HepG2 (cell line): Measurements from ENCODE around the gene PRPSAP1. TPM values are rescaled to one million over a fixed set of nuclear protein-coding genes. Genes with fewer than 3 reads are reported as not detected.

Source experiments
- DZIP1 ChIP-seq: sonication (generic); formaldehyde crosslinking; IDR thresholded peaks from 2 replicates; pipeline ENCODE4 v1.5.0; 2020; ENCODE audit warnings: mild to moderate bottlenecking, missing genetic modification reagents
- EED ChIP-seq: sonication (generic); formaldehyde crosslinking; IDR thresholded peaks from 2 replicates; pipeline ENCODE4 v1.5.0; 2020; ENCODE audit warnings: mild to moderate bottlenecking, missing genetic modification reagents
- ELF4 ChIP-seq: sonication (generic); formaldehyde crosslinking; IDR thresholded peaks from 2 replicates; pipeline ENCODE4 v1.5.0; 2020; ENCODE audit warnings: missing genetic modification reagents, mild to moderate bottlenecking, moderate library complexity, borderline replicate concordance
- EZH2 ChIP-seq: conservative IDR thresholded peaks from 2 replicates; pipeline ENCODE4 v1.6.1; 2012; ENCODE audit warnings: mild to moderate bottlenecking, low read depth, low read length, moderate library complexity
- FOXK2 ChIP-seq: fragments of 450-650 bp; IDR thresholded peaks from 2 replicates; pipeline ENCODE4 v1.6.1; 2016
- KDM6A ChIP-seq: IDR thresholded peaks from 2 replicates; pipeline ENCODE4 v1.6.1; 2016; ENCODE audit warnings: low read depth
- PRMT3 ChIP-seq: sonication (generic); formaldehyde crosslinking; IDR thresholded peaks from 2 replicates; pipeline ENCODE4 v1.8.1; 2022; ENCODE audit warnings: low read depth, mild to moderate bottlenecking, moderate library complexity, missing genetic modification reagents, borderline replicate concordance
- REXO4 ChIP-seq: sonication (generic); formaldehyde crosslinking; IDR thresholded peaks from 2 replicates; pipeline ENCODE4 v1.8.0; 2022; ENCODE audit warnings: missing genetic modification reagents, mild to moderate bottlenecking, borderline replicate concordance
- SALL2 ChIP-seq: sonication (generic); formaldehyde crosslinking; IDR thresholded peaks from 2 replicates; pipeline ENCODE4 v1.8.1; 2023; ENCODE audit warnings: mild to moderate bottlenecking, missing genetic modification reagents, inconsistent platforms
- TFDP1 ChIP-seq: IDR thresholded peaks from 2 replicates; pipeline ENCODE4 v1.6.1; 2016; ENCODE audit warnings: missing compliant biosample characterization, missing genetic modification reagents, borderline replicate concordance
- TSC22D2 ChIP-seq: sonication (generic); formaldehyde crosslinking; IDR thresholded peaks from 2 replicates; pipeline ENCODE4 v1.5.1; 2020; ENCODE audit warnings: missing genetic modification reagents, mild to moderate bottlenecking, borderline replicate concordance
- ZBTB44 ChIP-seq: sonication (generic); formaldehyde crosslinking; IDR thresholded peaks from 2 replicates; pipeline ENCODE4 v1.4.0; 2020; ENCODE audit warnings: missing genetic modification reagents
- ZKSCAN5 ChIP-seq: sonication (generic); formaldehyde crosslinking; IDR thresholded peaks from 2 replicates; pipeline ENCODE4 v1.5.1; 2020; ENCODE audit warnings: mild to moderate bottlenecking, missing genetic modification reagents
- ZNF792 ChIP-seq: IDR thresholded peaks from 2 replicates; pipeline ENCODE4 v1.6.1; 2016
- ZSCAN25 ChIP-seq: sonication (generic); formaldehyde crosslinking; IDR thresholded peaks from 2 replicates; pipeline ENCODE4 v1.8.0; 2022; ENCODE audit warnings: mild to moderate bottlenecking, missing genetic modification reagents
- ZUFSP ChIP-seq: sonication (generic); formaldehyde crosslinking; IDR thresholded peaks from 2 replicates; pipeline ENCODE4 v1.9.0; 2021; ENCODE audit warnings: missing genetic modification reagents, mild to moderate bottlenecking, borderline replicate concordance
- polyA plus RNA-seq, 8 experiments: library from polyadenylated mRNA; depleted of rRNA in 3 of 8; stranded (reverse) in 7 of 8; unstranded in 1 of 8; fragments of >200 nt; fragmentation: Illumina TruSeq in 4 of 8; extraction: Trizol in 4 of 8; gene quantifications; 2 replicates each; pipeline versions ENCODE4 v1.2.1 to v1.2.3, GENCODE V29; 2011 to 2016; ENCODE audit warnings: low read depth in 4 of 8, missing spikeins in 1 of 8, mixed read lengths in 1 of 8; ENCODE audit not compliant: insufficient read depth in 1 of 8
- total RNA-seq, 5 experiments: library from RNA; depleted of rRNA; stranded (reverse); fragments of >200 nt; fragmentation: Illumina TruSeq; extraction: Trizol; gene quantifications; 2 replicates each; pipeline ENCODE4 v1.2.3, GENCODE V29; 2016; ENCODE audit warnings: low read depth in 1 of 5
- TF ChIP-seq, protein P1 (sequence below): conservative IDR thresholded peaks from 2 replicates; pipeline ENCODE4 v1.6.1; 2018; ENCODE audit warnings: missing genetic modification reagents

Gene PRPSAP1
- total and polyA plus RNA-seq, 2 of the 13 experiments (the other 11 are each of a cell fraction or from before 2014, with no cell fraction given) = 91.1 to 314 TPM

GRCh38 chr17:76264755-76265623, 88.7 kb downstream of the PRPSAP1 start, which contains the start of gene UBALD2 (continued):
- peak; percentile 73; the same call in 1 of the 2 replicates for TF ChIP-seq TFDP1 (CRISPR knock-in tag)
- no peak for TF ChIP-seq SALL2 (CRISPR knock-in tag)
- no peak for TF ChIP-seq ZSCAN25 (CRISPR knock-in tag)
- no peak for TF ChIP-seq REXO4 (CRISPR knock-in tag)
- TF ChIP-seq TSC22D2 (CRISPR knock-in tag) = no peak
- TF ChIP-seq ZUFSP (CRISPR knock-in tag) = no peak
- no peak for TF ChIP-seq EED (CRISPR knock-in tag)
- no peak for TF ChIP-seq ELF4 (CRISPR knock-in tag)
- TF ChIP-seq ZKSCAN5 (CRISPR knock-in tag) = no peak
- no peak for TF ChIP-seq KDM6A
- TF ChIP-seq ZBTB44 = no peak
- no peak for TF ChIP-seq EZH2
- no peak for TF ChIP-seq ZNF792 (CRISPR knock-in tag)
- TF ChIP-seq FOXK2 = peak; percentile 78; the same call in 1 of the 2 replicates
- TF ChIP-seq, protein P1, sequence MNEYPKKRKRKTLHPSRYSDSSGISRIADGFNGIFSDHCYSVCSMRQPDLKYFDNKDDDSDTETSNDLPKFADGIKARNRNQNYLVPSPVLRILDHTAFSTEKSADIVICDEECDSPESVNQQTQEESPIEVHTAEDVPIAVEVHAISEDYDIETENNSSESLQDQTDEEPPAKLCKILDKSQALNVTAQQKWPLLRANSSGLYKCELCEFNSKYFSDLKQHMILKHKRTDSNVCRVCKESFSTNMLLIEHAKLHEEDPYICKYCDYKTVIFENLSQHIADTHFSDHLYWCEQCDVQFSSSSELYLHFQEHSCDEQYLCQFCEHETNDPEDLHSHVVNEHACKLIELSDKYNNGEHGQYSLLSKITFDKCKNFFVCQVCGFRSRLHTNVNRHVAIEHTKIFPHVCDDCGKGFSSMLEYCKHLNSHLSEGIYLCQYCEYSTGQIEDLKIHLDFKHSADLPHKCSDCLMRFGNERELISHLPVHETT (CRISPR knock-in tag) = no peak
- TF ChIP-seq PRMT3 (CRISPR knock-in tag) = peak; percentile 88; the same call in 1 of the 2 replicates
- TF ChIP-seq DZIP1 (CRISPR knock-in tag) = no peak
